ENCODE data around the gene PIK3C3.

PIK3C3 gene

GRCh38 chr18:41954827-41955613 is at the start of gene PIK3C3:
Gene PIK3C3, plus strand, starts transcription at chr18:41955234. Its CDS starts 58 bp downstream, at chr18:41955292.
- peak; percentile 96 for DNase-seq (ENCODE audit: low read depth)

- no peak for DNase-seq (ENCODE audit: low read depth)
These were observed 49.1 kb upstream of the PIK3C3 start for GRCh38 chr18:41905786-41906527.

GRCh38 chr18:41906528-41907146 is 48.4 kb upstream of the PIK3C3 start:
- peak; percentile 4 for DNase-seq (ENCODE audit: low read depth)

- no peak for DNase-seq (ENCODE audit: low read depth)
These were observed 37.9 kb upstream of the PIK3C3 start for GRCh38 chr18:41917181-41917580.

- DNase-seq (ENCODE audit: low read depth): no peak
These were observed 33.3 kb upstream of the PIK3C3 start for GRCh38 chr18:41921770-41922169.

- DNase-seq (ENCODE audit: low read depth): no peak
These were observed 32.9 kb upstream of the PIK3C3 start for GRCh38 chr18:41922176-41922575.

- no peak for DNase-seq (ENCODE audit: low read depth)
These were observed 32.2 kb upstream of the PIK3C3 start for GRCh38 chr18:41922841-41923240.

GRCh38 chr18:41923446-41923845 is 31.6 kb upstream of the PIK3C3 start:
- no peak for DNase-seq (ENCODE audit: low read depth)

- no peak for DNase-seq (ENCODE audit: low read depth)
These were observed 26.5 kb upstream of the PIK3C3 start for GRCh38 chr18:41928581-41928980.

GRCh38 chr18:41932899-41933298 is 22.1 kb upstream of the PIK3C3 start:
- no peak for DNase-seq (ENCODE audit: low read depth)

GRCh38 chr18:41933778-41934177 is 21.3 kb upstream of the PIK3C3 start:
- no peak for DNase-seq (ENCODE audit: low read depth)

GRCh38 chr18:41936471-41937134 is 18.4 kb upstream of the PIK3C3 start:
- no peak for DNase-seq (ENCODE audit: low read depth)

GRCh38 chr18:41938445-41938844 is 16.6 kb upstream of the PIK3C3 start:
- DNase-seq (ENCODE audit: low read depth): no peak

GRCh38 chr18:41939326-41939725 is 15.7 kb upstream of the PIK3C3 start:
- no peak for DNase-seq (ENCODE audit: low read depth)

- no peak for DNase-seq (ENCODE audit: low read depth)
These were observed 14.4 kb upstream of the PIK3C3 start for GRCh38 chr18:41940506-41941215.

- no peak for DNase-seq (ENCODE audit: low read depth)
These were observed 12.8 kb upstream of the PIK3C3 start for GRCh38 chr18:41942254-41942653.

GRCh38 chr18:41948544-41949110 is 6.4 kb upstream of the PIK3C3 start:
- no peak for DNase-seq (ENCODE audit: low read depth)

GRCh38 chr18:41949206-41949920 is 5.7 kb upstream of the PIK3C3 start:
- no peak for DNase-seq (ENCODE audit: low read depth)

- no peak for DNase-seq (ENCODE audit: low read depth)
These were observed 654 bp downstream of the PIK3C3 start for GRCh38 chr18:41955688-41956087.

- DNase-seq (ENCODE audit: low read depth): no peak
These were observed 4.0 kb downstream of the PIK3C3 start for GRCh38 chr18:41959045-41959444.

Measured in activated T-cell treated with anti-CD3 and anti-CD28 coated beads for 24 hours (primary cell).